Measurements from ENCODE around the gene ARG1.

The ARG1 gene

DNA sequence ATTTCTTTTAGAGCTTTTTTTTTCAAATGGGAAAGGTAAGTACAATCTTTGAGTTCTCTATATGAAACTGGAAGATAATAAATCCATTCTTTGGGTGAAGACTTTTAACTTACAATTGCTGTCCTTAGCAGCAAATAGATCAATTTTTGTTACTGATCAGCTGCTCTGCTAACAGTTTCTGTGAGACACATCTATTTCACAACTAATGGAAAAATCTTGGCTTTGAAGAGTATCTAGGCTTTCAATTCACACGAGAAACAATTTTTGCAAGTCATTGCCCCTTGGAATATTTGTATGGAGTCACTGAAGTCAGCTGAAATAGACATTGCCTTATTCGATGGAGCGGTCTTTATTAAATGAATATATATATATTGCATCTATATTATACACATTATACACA lies 20.5 kb upstream of the ARG1 start:
- Histone ChIP-seq H3K27me3 (replicated peaks; ENCODE audit: insufficient read depth, low read length) (no peaks in the 10 kb centered on the region), H3K9me2 (replicated peaks; ENCODE audit: insufficient read depth, low read length) (no peaks in the 10 kb centered on the region), H3K27ac (ENCODE audit: low read length) (no peak overlapping the region), H3K4me1 (ENCODE audit: low read length) (no peaks in the 10 kb centered on the region), H2AFZ (ENCODE audit: low read length) (no peak overlapping the region), H3F3A (ENCODE audit: insufficient read depth, low read length) (no peaks in the 10 kb centered on the region), H3K4me2 (ENCODE audit: low read depth, low read length) (no peak overlapping the region), H3K36me3 (replicated peaks; ENCODE audit: insufficient read depth, low read length) (no peaks in the 10 kb centered on the region), H4K20me1 (ENCODE audit: insufficient read depth, low read length) (no peaks in the 10 kb centered on the region), H3K9me3 (replicated peaks; ENCODE audit: insufficient read depth, low read length) (no peaks in the 10 kb centered on the region), H3K9ac (ENCODE audit: low read length) (no peak overlapping the region), H3K79me2 (ENCODE audit: low read length) (no peaks in the 10 kb centered on the region), H3K4me3 (ENCODE audit: low read length) (no peak overlapping the region)
- no peak for DNase-seq
- TF ChIP-seq, protein P1, sequence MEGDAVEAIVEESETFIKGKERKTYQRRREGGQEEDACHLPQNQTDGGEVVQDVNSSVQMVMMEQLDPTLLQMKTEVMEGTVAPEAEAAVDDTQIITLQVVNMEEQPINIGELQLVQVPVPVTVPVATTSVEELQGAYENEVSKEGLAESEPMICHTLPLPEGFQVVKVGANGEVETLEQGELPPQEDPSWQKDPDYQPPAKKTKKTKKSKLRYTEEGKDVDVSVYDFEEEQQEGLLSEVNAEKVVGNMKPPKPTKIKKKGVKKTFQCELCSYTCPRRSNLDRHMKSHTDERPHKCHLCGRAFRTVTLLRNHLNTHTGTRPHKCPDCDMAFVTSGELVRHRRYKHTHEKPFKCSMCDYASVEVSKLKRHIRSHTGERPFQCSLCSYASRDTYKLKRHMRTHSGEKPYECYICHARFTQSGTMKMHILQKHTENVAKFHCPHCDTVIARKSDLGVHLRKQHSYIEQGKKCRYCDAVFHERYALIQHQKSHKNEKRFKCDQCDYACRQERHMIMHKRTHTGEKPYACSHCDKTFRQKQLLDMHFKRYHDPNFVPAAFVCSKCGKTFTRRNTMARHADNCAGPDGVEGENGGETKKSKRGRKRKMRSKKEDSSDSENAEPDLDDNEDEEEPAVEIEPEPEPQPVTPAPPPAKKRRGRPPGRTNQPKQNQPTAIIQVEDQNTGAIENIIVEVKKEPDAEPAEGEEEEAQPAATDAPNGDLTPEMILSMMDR (IDR thresholded peaks at IDR 0.05; ENCODE audit: low read length), result no peak
- TF ChIP-seq EZH2 (optimal IDR thresholded peaks at IDR 0.05; ENCODE audit: low read depth, low read length) (no peak), EZH2phosphoT487 (IDR thresholded peaks at IDR 0.05; ENCODE audit: low read length) (no peak)

DNA sequence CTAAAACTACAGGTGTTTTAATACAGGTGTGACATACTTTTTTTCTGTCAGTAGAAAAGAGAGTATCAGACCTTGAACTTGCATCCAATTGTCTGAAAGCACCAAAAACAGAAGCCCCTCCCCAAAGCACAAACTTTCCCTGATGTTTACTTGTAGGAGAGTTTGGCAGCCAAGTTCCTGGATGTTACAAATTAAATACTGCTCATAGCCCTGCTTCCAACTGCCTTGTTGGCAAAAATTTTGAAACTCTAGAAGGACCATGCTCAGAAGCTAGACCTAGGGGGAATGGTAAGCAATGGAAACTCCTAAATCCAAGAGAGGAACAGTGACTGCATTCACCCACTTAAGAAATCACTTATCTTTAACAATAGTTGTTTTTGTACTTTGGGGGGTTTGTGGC lies 17.0 kb upstream of the ARG1 start:
- Histone ChIP-seq H2AFZ (ENCODE audit: low read length) (no peak overlapping the region), H3K79me2 (ENCODE audit: low read length) (no peaks in the 10 kb centered on the region), H3K9me2 (replicated peaks; ENCODE audit: insufficient read depth, low read length) (no peaks in the 10 kb centered on the region), H3K9me3 (replicated peaks; ENCODE audit: insufficient read depth, low read length) (no peaks in the 10 kb centered on the region), H3K36me3 (replicated peaks; ENCODE audit: insufficient read depth, low read length) (no peaks in the 10 kb centered on the region), H3K4me1 (ENCODE audit: low read length) (no peaks in the 10 kb centered on the region), H3K27ac (ENCODE audit: low read length) (no peak overlapping the region), H3F3A (ENCODE audit: insufficient read depth, low read length) (no peaks in the 10 kb centered on the region), H3K27me3 (replicated peaks; ENCODE audit: insufficient read depth, low read length) (no peaks in the 10 kb centered on the region), H3K9ac (ENCODE audit: low read length) (no peak overlapping the region), H3K4me2 (ENCODE audit: low read depth, low read length) (no peak overlapping the region), H4K20me1 (ENCODE audit: insufficient read depth, low read length) (no peaks in the 10 kb centered on the region), H3K4me3 (ENCODE audit: low read length) (no peak overlapping the region)
- DNase-seq, result no peak
- TF ChIP-seq EZH2 (optimal IDR thresholded peaks at IDR 0.05; ENCODE audit: low read depth, low read length), result no peak

DNA sequence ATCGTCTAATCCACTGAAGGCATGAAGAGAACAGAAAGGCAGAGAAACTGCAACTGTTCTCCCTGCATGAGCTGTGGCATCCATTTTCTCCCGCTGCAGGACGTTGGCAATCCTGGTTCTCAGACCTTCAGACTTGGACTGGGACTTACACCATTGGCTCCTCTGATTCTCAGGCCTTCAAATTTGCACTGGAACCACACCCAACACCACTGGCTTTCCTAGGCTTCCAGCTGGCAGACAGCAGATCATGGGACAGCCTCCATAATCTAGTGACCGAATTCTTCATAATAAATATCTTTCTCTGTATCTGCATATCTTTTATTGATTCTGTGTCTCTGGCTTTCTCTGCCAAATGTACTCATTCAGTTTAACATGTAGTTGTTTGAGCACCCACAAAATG lies 14.1 kb upstream of the ARG1 start:
- Histone ChIP-seq H3K4me2 (ENCODE audit: low read depth, low read length) (no peak overlapping the region), H4K20me1 (ENCODE audit: insufficient read depth, low read length) (no peaks in the 10 kb centered on the region), H3K79me2 (ENCODE audit: low read length) (no peaks in the 10 kb centered on the region), H3F3A (ENCODE audit: insufficient read depth, low read length) (no peaks in the 10 kb centered on the region), H3K9me3 (replicated peaks; ENCODE audit: insufficient read depth, low read length) (no peaks in the 10 kb centered on the region), H2AFZ (ENCODE audit: low read length) (no peak overlapping the region), H3K4me3 (ENCODE audit: low read length) (no peak overlapping the region), H3K27me3 (replicated peaks; ENCODE audit: insufficient read depth, low read length) (no peaks in the 10 kb centered on the region), H3K27ac (ENCODE audit: low read length) (no peak overlapping the region), H3K9ac (ENCODE audit: low read length) (no peak overlapping the region), H3K36me3 (replicated peaks; ENCODE audit: insufficient read depth, low read length) (no peaks in the 10 kb centered on the region), H3K4me1 (ENCODE audit: low read length) (no peaks in the 10 kb centered on the region), H3K9me2 (replicated peaks; ENCODE audit: insufficient read depth, low read length) (no peaks in the 10 kb centered on the region)
- no peak for DNase-seq
- no peak for TF ChIP-seq EZH2phosphoT487 (IDR thresholded peaks at IDR 0.05; ENCODE audit: low read length)
- TF ChIP-seq, protein P1 (IDR thresholded peaks at IDR 0.05; ENCODE audit: low read length), result no peak
- TF ChIP-seq EZH2 (optimal IDR thresholded peaks at IDR 0.05; ENCODE audit: low read depth, low read length), result no peak

DNA sequence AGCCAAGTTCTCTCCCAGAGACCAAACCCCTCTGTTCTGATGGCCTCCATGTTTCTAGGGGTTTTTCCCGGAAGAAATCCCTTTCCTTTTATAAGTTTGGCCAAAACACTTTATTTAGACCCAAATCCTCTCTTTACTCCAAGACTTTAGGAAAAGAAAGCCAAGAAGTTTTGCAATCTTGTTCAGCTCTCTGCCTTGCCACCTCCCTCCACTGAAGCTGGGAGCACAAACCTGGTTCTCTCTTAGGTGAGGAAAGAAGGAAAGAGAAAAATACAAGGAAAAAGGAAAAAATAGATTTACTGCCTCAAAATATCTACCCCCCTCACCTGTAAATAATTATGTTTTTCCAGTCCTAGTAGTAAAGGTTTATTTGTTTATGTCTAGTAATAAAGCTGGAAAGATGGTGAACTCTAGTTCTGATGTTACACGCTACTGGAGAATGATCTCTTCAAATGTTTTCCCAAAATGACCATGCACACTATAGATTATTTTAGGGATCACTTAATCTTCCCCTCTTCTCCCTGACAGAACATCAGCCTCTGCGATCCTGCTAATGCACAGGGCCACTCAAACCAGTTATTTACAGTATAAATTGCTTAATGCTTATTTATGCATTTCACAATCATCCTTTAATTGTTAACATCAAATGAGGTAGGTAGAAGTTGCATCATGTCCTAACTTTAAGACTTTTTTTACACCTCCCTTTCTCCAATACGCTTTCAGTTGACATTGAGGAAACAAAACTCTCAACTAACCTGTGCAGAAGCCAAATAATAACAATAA lies 10.9 kb upstream of the ARG1 start:
- H4K20me1 ChIP-seq (ENCODE audit: insufficient read depth, low read length), result no peaks in the 10 kb centered on the region
- no peaks in the 10 kb centered on the region for H3K4me1 ChIP-seq (ENCODE audit: low read length)
- H3K4me3 ChIP-seq (ENCODE audit: low read length), result no peak overlapping the region
- H3K27me3 ChIP-seq (replicated peaks; ENCODE audit: insufficient read depth, low read length), result no peaks in the 10 kb centered on the region
- no peak for DNase-seq
- no peaks in the 10 kb centered on the region for H3K9me2 ChIP-seq (replicated peaks; ENCODE audit: insufficient read depth, low read length)
- no peaks in the 10 kb centered on the region for H3K79me2 ChIP-seq (ENCODE audit: low read length)
- H3F3A ChIP-seq (ENCODE audit: insufficient read depth, low read length), result no peaks in the 10 kb centered on the region
- H3K9me3 ChIP-seq (replicated peaks; ENCODE audit: insufficient read depth, low read length), result no peaks in the 10 kb centered on the region
- no peak overlapping the region for H3K4me2 ChIP-seq (ENCODE audit: low read depth, low read length)
- no peak overlapping the region for H3K27ac ChIP-seq (ENCODE audit: low read length)
- H2AFZ ChIP-seq (ENCODE audit: low read length), result no peak overlapping the region
- no peak for TF ChIP-seq EZH2phosphoT487 (IDR thresholded peaks at IDR 0.05; ENCODE audit: low read length)
- no peak for TF ChIP-seq EZH2 (optimal IDR thresholded peaks at IDR 0.05; ENCODE audit: low read depth, low read length)
- TF ChIP-seq, protein P1 (IDR thresholded peaks at IDR 0.05; ENCODE audit: low read length), result no peak
- no peaks in the 10 kb centered on the region for H3K36me3 ChIP-seq (replicated peaks; ENCODE audit: insufficient read depth, low read length)
- H3K9ac ChIP-seq (ENCODE audit: low read length), result no peak overlapping the region
